ENCODE results near the gene GNAI2.

- TF ChIP-seq BHLHE40 (IDR thresholded peaks at IDR 0.05; ENCODE audit: borderline replicate concordance) (no peak), ZNF384 (IDR thresholded peaks at IDR 0.05) (no peak), FOXM1 (IDR thresholded peaks at IDR 0.05; ENCODE audit: borderline replicate concordance) (no peak), SP1 (IDR thresholded peaks at IDR 0.05) (no peak), NFRKB (IDR thresholded peaks at IDR 0.05) (no peak), L3MBTL2 (conservative IDR thresholded peaks at IDR 0.05) (no peak), FOXK2 (IDR thresholded peaks at IDR 0.05) (no peak), TARDBP (IDR thresholded peaks at IDR 0.05) (no peak)
Observed at GRCh38 chr3:50270422-50271224, 34.6 kb downstream of the GNAI2 start.
